Ovary (tissue), 3 donors: ENCODE data around the gene SLC41A3.

Experiments used
- CTCF ChIP-seq, 3 donors: fragments of 450-650 bp in 2 of 3; fragments of 200-600 bp in 1 of 3; IDR thresholded peaks; one replicate each; pipeline versions ENCODE4 v1.5.1 to v1.8.0; 2016 to 2022; ENCODE audit warnings: antibody characterized with exemption in 3 of 3, mild to moderate bottlenecking in 1 of 3
- EP300 ChIP-seq: sonication (generic); formaldehyde crosslinking; IDR thresholded peaks from one replicate; pipeline ENCODE4 v1.6.1; 2017; ENCODE audit warnings: antibody characterized with exemption
- POLR2A ChIP-seq: fragments of 450-650 bp; IDR thresholded peaks from one replicate; pipeline ENCODE4 v1.6.1; 2017; ENCODE audit warnings: antibody characterized with exemption, mild to moderate bottlenecking, moderate library complexity
- donor health status: DM: no; HTN: no; CAD: no.

- TF ChIP-seq POLR2A (no peak), CTCF (IDR thresholded peaks at IDR 0.05) (no peak), EP300 (no peak)
Measured at GRCh38 chr3:126067959-126068358, 16.0 kb downstream of the SLC41A3 start.
